ENCODE data around the gene RFX4. TPM values are rescaled to one million over a fixed set of nuclear protein-coding genes. Genes with fewer than 3 reads are reported as not detected.
"Not testable (repeated sequence)": the region's sequence is repeated elsewhere in the genome, so short reads cannot be mapped to it uniquely, and the experiment has no call there.

RFX4 gene
- total RNA-seq, 1 donor from 2014 or later, result not detected

GRCh38 chr12:106719879-106720278 is 137.1 kb downstream of the RFX4 start:
- no peak overlapping the region for H3K27ac Mint-ChIP-seq
- no peaks in the 10 kb centered on the region for H3K9me3 Mint-ChIP-seq
- intact Hi-C loops (cut with micrococcal nuclease), result no loop called here
- no peak overlapping the region for H3K4me3 Mint-ChIP-seq
- no peak for DNase-seq (ENCODE audit: low spot score)
- peaks cover 3% of the 10 kb centered on the region for H3K27me3 Mint-ChIP-seq (ENCODE audit: insufficient read depth)
- no peaks in the 10 kb centered on the region for H3K4me1 Mint-ChIP-seq (ENCODE audit: low read depth)
- no peaks in the 10 kb centered on the region for H3K36me3 Mint-ChIP-seq (ENCODE audit: low read depth)

GRCh38 chr12:106720696-106721095 is 137.9 kb downstream of the RFX4 start:
- H3K27me3 Mint-ChIP-seq (ENCODE audit: insufficient read depth), result peaks cover 3% of the 10 kb centered on the region
- no peaks in the 10 kb centered on the region for H3K36me3 Mint-ChIP-seq (ENCODE audit: low read depth)
- intact Hi-C loops (cut with micrococcal nuclease), result no loop called here
- no peaks in the 10 kb centered on the region for H3K4me1 Mint-ChIP-seq (ENCODE audit: low read depth)
- H3K4me3 Mint-ChIP-seq, result no peak overlapping the region
- DNase-seq (ENCODE audit: low spot score), result no peak
- no peaks in the 10 kb centered on the region for H3K9me3 Mint-ChIP-seq
- H3K27ac Mint-ChIP-seq, result no peak overlapping the region

GRCh38 chr12:106721915-106722314 is 139.1 kb downstream of the RFX4 start:
- H3K4me1 Mint-ChIP-seq (ENCODE audit: low read depth), result no peaks in the 10 kb centered on the region
- intact Hi-C loops (cut with micrococcal nuclease), result no loop called here
- H3K27ac Mint-ChIP-seq, result no peak overlapping the region

GRCh38 chr12:106722837-106723236 is 140.0 kb downstream of the RFX4 start:
- Mint-ChIP-seq H3K36me3 (ENCODE audit: low read depth) (no peaks in the 10 kb centered on the region), H3K27ac (no peak overlapping the region), H3K4me1 (ENCODE audit: low read depth) (no peaks in the 10 kb centered on the region), H3K4me3 (no peak overlapping the region), H3K9me3 (no peaks in the 10 kb centered on the region), H3K27me3 (ENCODE audit: insufficient read depth) (peaks cover 3% of the 10 kb centered on the region)
- no peak for DNase-seq (ENCODE audit: low spot score)
- intact Hi-C loops (cut with micrococcal nuclease), result no loop called here

More at GRCh38 chr12:106721915-106722314, 139.1 kb downstream of the RFX4 start:
- Mint-ChIP-seq H3K27me3 (ENCODE audit: insufficient read depth) (peaks cover 3% of the 10 kb centered on the region), H3K4me3 (no peak overlapping the region), H3K36me3 (ENCODE audit: low read depth) (no peaks in the 10 kb centered on the region), H3K9me3 (no peaks in the 10 kb centered on the region)
- no peak for DNase-seq (ENCODE audit: low spot score)

GRCh38 chr12:106723416-106723815 is 140.6 kb downstream of the RFX4 start:
- Mint-ChIP-seq H3K4me3 (no peak overlapping the region), H3K36me3 (ENCODE audit: low read depth) (no peaks in the 10 kb centered on the region), H3K27ac (no peak overlapping the region), H3K4me1 (ENCODE audit: low read depth) (no peaks in the 10 kb centered on the region), H3K9me3 (no peaks in the 10 kb centered on the region), H3K27me3 (ENCODE audit: insufficient read depth) (peaks cover 3% of the 10 kb centered on the region)
- no peak for DNase-seq (ENCODE audit: low spot score)
- intact Hi-C loops (cut with micrococcal nuclease), result no loop called here

- Mint-ChIP-seq H3K4me1 (ENCODE audit: low read depth) (no peaks in the 10 kb centered on the region), H3K36me3 (ENCODE audit: low read depth) (no peaks in the 10 kb centered on the region), H3K4me3 (no peak overlapping the region), H3K27me3 (ENCODE audit: insufficient read depth) (peaks cover 3% of the 10 kb centered on the region), H3K9me3 (no peaks in the 10 kb centered on the region), H3K27ac (no peak overlapping the region)
- intact Hi-C loops (cut with micrococcal nuclease), result no loop called here
- DNase-seq (ENCODE audit: low spot score), result no peak
Measured at GRCh38 chr12:106724116-106724515, 141.3 kb downstream of the RFX4 start.

- H3K27ac Mint-ChIP-seq, result no peak overlapping the region
- H3K4me1 Mint-ChIP-seq (ENCODE audit: low read depth), result no peaks in the 10 kb centered on the region
- H3K27me3 Mint-ChIP-seq (ENCODE audit: insufficient read depth), result peaks cover 3% of the 10 kb centered on the region
- H3K4me3 Mint-ChIP-seq, result no peak overlapping the region
- DNase-seq (ENCODE audit: low spot score), result no peak
- intact Hi-C loops (cut with micrococcal nuclease), result loop anchor here (5.0 kb wide), 1 partner anchor 192 kb away; no protein-coding TSS in a partner anchor
- no peaks in the 10 kb centered on the region for H3K36me3 Mint-ChIP-seq (ENCODE audit: low read depth)
- no peaks in the 10 kb centered on the region for H3K9me3 Mint-ChIP-seq
Measured at GRCh38 chr12:106724934-106725333, 142.1 kb downstream of the RFX4 start.

- H3K4me3 Mint-ChIP-seq; DNase-seq (ENCODE audit: low spot score); H3K27ac Mint-ChIP-seq; H3K9me3 Mint-ChIP-seq; H3K4me1 Mint-ChIP-seq (ENCODE audit: low read depth); H3K36me3 Mint-ChIP-seq (ENCODE audit: low read depth); H3K27me3 Mint-ChIP-seq (ENCODE audit: insufficient read depth): not testable (repeated sequence)
- intact Hi-C loops (cut with micrococcal nuclease), result loop anchor here (5.0 kb wide), 1 partner anchor 191 kb away; no protein-coding TSS in a partner anchor
Measured at GRCh38 chr12:106726603-106727202, 143.9 kb downstream of the RFX4 start.

GRCh38 chr12:106729611-106730010 is 146.8 kb downstream of the RFX4 start:
- Mint-ChIP-seq H3K27me3 (ENCODE audit: insufficient read depth) (no peaks in the 10 kb centered on the region), H3K4me3 (no peak overlapping the region), H3K27ac (no peak overlapping the region), H3K4me1 (ENCODE audit: low read depth) (no peaks in the 10 kb centered on the region), H3K36me3 (ENCODE audit: low read depth) (no peaks in the 10 kb centered on the region), H3K9me3 (no peaks in the 10 kb centered on the region)
- intact Hi-C loops (cut with micrococcal nuclease), result loop anchor here (2.0 to 5.0 kb wide), 2 partner anchors 45 to 188 kb away; partner anchors contain the start of gene RIC8B
- no peak for DNase-seq (ENCODE audit: low spot score)

- no peak for DNase-seq (ENCODE audit: low spot score)
- Mint-ChIP-seq H3K27me3 (ENCODE audit: insufficient read depth) (peaks cover 13% of the 10 kb centered on the region), H3K9me3 (no peaks in the 10 kb centered on the region), H3K27ac (no peak overlapping the region), H3K4me3 (no peak overlapping the region), H3K4me1 (ENCODE audit: low read depth) (no peaks in the 10 kb centered on the region), H3K36me3 (ENCODE audit: low read depth) (no peaks in the 10 kb centered on the region)
- intact Hi-C loops (cut with micrococcal nuclease), result no loop called here
Measured at GRCh38 chr12:106732890-106733289, 150.1 kb downstream of the RFX4 start.

- Mint-ChIP-seq H3K27me3 (ENCODE audit: insufficient read depth) (peaks cover 13% of the 10 kb centered on the region), H3K4me1 (ENCODE audit: low read depth) (no peaks in the 10 kb centered on the region), H3K27ac (no peak overlapping the region), H3K4me3 (no peak overlapping the region), H3K9me3 (no peaks in the 10 kb centered on the region), H3K36me3 (ENCODE audit: low read depth) (no peaks in the 10 kb centered on the region)
- intact Hi-C loops (cut with micrococcal nuclease), result no loop called here
- no peak for DNase-seq (ENCODE audit: low spot score)
Measured at GRCh38 chr12:106733660-106734059, 150.9 kb downstream of the RFX4 start.

GRCh38 chr12:106736051-106736957 is 153.5 kb downstream of the RFX4 start:
- no peak for DNase-seq (ENCODE audit: low spot score)
- Mint-ChIP-seq H3K4me3 (no peak overlapping the region), H3K9me3 (no peaks in the 10 kb centered on the region), H3K27ac (no peak overlapping the region), H3K27me3 (ENCODE audit: insufficient read depth) (peaks cover 17% of the 10 kb centered on the region), H3K4me1 (ENCODE audit: low read depth) (no peaks in the 10 kb centered on the region), H3K36me3 (ENCODE audit: low read depth) (no peaks in the 10 kb centered on the region)
- intact Hi-C loops (cut with micrococcal nuclease), result no loop called here

- H3K27ac Mint-ChIP-seq, result no peak overlapping the region
- no peaks in the 10 kb centered on the region for H3K36me3 Mint-ChIP-seq (ENCODE audit: low read depth)
- H3K9me3 Mint-ChIP-seq, result no peaks in the 10 kb centered on the region
- H3K4me1 Mint-ChIP-seq (ENCODE audit: low read depth), result no peaks in the 10 kb centered on the region
- no peak overlapping the region for H3K4me3 Mint-ChIP-seq
- peaks cover 29% of the 10 kb centered on the region for H3K27me3 Mint-ChIP-seq (ENCODE audit: insufficient read depth)
- DNase-seq (ENCODE audit: low spot score), result no peak
- intact Hi-C loops (cut with micrococcal nuclease), result no loop called here
Measured at GRCh38 chr12:106739318-106739717, 156.5 kb downstream of the RFX4 start.

Measured in activated T-helper 1 cell treated with anti-CD3 and anti-CD28 coated beads, Interleukin-12 subunit alpha, Interleukin-12 subunit beta, Interleukin-2, Interleukin-4 antibody, amounts not matched to agents 30 ng/mL and 10 ng/mL and 1 ng/mL, durations not matched to agents 14 hours and 24 hours and 36 hours (primary cell).